Measurements from ENCODE around the gene WDR19. TPM values are rescaled to one million over a fixed set of nuclear protein-coding genes. Genes with fewer than 3 reads are reported as not detected.

The WDR19 gene
- total and polyA plus RNA-seq, 2 of the 4 experiments (the other 2 are of a cell fraction), result 16.0 to 22.6 TPM

DNA sequence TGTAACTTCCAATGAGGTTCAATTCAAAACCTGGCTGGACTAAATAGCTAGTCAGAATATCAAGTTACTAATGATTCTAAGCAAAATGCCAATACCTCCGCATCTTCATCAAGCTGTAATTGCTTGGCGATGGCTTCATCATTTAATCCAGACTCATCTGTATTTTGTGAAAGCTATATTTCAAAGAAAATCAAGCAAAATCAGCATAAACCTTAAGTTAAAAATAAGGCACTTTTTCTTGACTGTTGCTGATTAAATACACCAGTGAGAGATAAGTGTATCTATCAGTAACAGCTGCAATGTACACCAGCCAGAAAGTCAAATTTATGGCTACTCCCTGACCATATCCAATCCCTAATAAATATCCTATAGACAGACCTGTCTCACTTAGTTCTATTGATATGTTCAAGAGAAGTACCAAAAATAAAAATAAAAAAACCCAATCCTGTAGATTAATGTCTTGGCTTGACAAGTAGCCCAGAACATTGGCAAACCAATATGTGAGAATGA is 144.2 kb downstream of the WDR19 start:
- Histone ChIP-seq H3K4me2 (ENCODE audit: low read depth, low read length) (no peak overlapping the region), H3K79me1 (ENCODE audit: low read depth in 1 of 2, low read length in 2 of 2) (peaks cover 21 to 38% of the 10 kb centered on the region in 2 experiments), H3K18ac (ENCODE audit: low read depth, low read length) (no peak overlapping the region), H4K20me1 (ENCODE audit: insufficient read depth, low read length) (peaks cover 3% of the 10 kb centered on the region; the same call in 1 of the 2 replicates), H3K27me3 (ENCODE audit: control insufficient read depth, insufficient read depth, low read length) (no peaks in the 10 kb centered on the region), H3K36me3 (ENCODE audit: control insufficient read depth, insufficient read depth, low read length) (peaks cover 3% of the 10 kb centered on the region), H2AFZ (replicated peaks; ENCODE audit: low read length, poor library complexity) (no peak overlapping the region), H4K91ac (ENCODE audit: insufficient read depth, low read depth, low read length) (no peak overlapping the region), H4K5ac (ENCODE audit: low read depth, low read length) (no peak overlapping the region), H2BK5ac (ENCODE audit: low read depth, low read length, poor library complexity, severe bottlenecking) (no peak overlapping the region), H2BK15ac (ENCODE audit: low read depth, low read length) (no peak overlapping the region), H3K27ac (ENCODE audit: insufficient read depth, low read length) (no peak overlapping the region), H4K8ac (ENCODE audit: low read depth in 2 of 2, low read length in 2 of 2) (no peak overlapping the region), H3K23ac (ENCODE audit: low read depth, low read length) (no peak overlapping the region), H3K9me3 (ENCODE audit: control insufficient read depth, insufficient read depth, low read length) (no peaks in the 10 kb centered on the region), H2AK9ac (replicated peaks; ENCODE audit: low read depth, low read length, poor library complexity) (no peak overlapping the region), H3K14ac (replicated peaks; ENCODE audit: low read depth, low read length) (no peak overlapping the region), H2BK120ac (ENCODE audit: low read depth, low read length) (no peak overlapping the region), H2AK5ac (ENCODE audit: low read depth, low read length) (no peak overlapping the region), H3K4me3 (ENCODE audit: insufficient read depth, low read depth, low read length) (no peak overlapping the region), H3K56ac (ENCODE audit: extremely low read depth, insufficient read depth, low read length) (no peak overlapping the region), H3K9ac (ENCODE audit: low read depth, low read length) (no peak overlapping the region), H3K4me1 (ENCODE audit: control insufficient read depth, insufficient read depth, low read length) (no peaks in the 10 kb centered on the region), H2BK20ac (ENCODE audit: low read depth, low read length) (no peak overlapping the region), H3K9me1 (ENCODE audit: insufficient read depth, low read length) (no peaks in the 10 kb centered on the region; the same call in 1 of the 2 replicates), H3K4ac (ENCODE audit: low read depth, low read length) (no peak overlapping the region)
- dilution Hi-C loops (cut with HindIII; ENCODE audit: low sequenced_read_pairs, unreplicated experiment), result no loop called here
- DNase-seq (no peak), ATAC-seq (ENCODE audit: low read depth) (no peak)
- no TSS peak for BruUV-seq (replicated peaks)
- in situ Hi-C loops (cut with MboI; ENCODE audit: low sequenced_read_pairs), result no loop called here
- TF ChIP-seq BHLHE40 (IDR thresholded peaks at IDR 0.05; ENCODE audit: low read depth, low read length) (no peak), NFE2L2 (IDR thresholded peaks at IDR 0.05; ENCODE audit: low read depth, low read length) (no peak), POLR2A (IDR thresholded peaks at IDR 0.05; ENCODE audit: low read depth, low read length) (no peak), FOS (IDR thresholded peaks at IDR 0.05; ENCODE audit: low read depth, low read length) (no peak), MAFK (IDR thresholded peaks at IDR 0.05; ENCODE audit: low read depth, low read length) (no peak), CHD1 (IDR thresholded peaks at IDR 0.05; ENCODE audit: low read depth, low read length) (no peak)
- TF ChIP-seq, protein P1, sequence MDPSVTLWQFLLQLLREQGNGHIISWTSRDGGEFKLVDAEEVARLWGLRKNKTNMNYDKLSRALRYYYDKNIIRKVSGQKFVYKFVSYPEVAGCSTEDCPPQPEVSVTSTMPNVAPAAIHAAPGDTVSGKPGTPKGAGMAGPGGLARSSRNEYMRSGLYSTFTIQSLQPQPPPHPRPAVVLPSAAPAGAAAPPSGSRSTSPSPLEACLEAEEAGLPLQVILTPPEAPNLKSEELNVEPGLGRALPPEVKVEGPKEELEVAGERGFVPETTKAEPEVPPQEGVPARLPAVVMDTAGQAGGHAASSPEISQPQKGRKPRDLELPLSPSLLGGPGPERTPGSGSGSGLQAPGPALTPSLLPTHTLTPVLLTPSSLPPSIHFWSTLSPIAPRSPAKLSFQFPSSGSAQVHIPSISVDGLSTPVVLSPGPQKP (IDR thresholded peaks at IDR 0.05; ENCODE audit: borderline replicate concordance, low read depth, low read length), result no peak
- ChIA-PET CTCF (no interaction called here), POLR2A (ENCODE audit: unreplicated experiment) (no interaction called here)
- intact Hi-C loops (cut with micrococcal nuclease), result no loop called here
- no CpG with 5 or more reads among the region's 2 CpGs for WGBS, 2 experiments (ENCODE audit: extremely low coverage in 2 of 2, insufficient read length in 1 of 2)

All from IMR-90 (cell line).